OCI-M1 (cell line): Measurements from ENCODE around the gene C11orf54.
A peak's percentile ranks its signal among the peaks of the same experiment; 100 is the strongest.
"Not testable (repeated sequence)": the region's sequence is repeated elsewhere in the genome, so short reads cannot be mapped to it uniquely, and the experiment has no call there.

Experiments
- DNase-seq: peaks from one replicate; lab custom pipeline; 2025; lab: John Stamatoyannopoulos, UW

The C11orf54 gene

DNA sequence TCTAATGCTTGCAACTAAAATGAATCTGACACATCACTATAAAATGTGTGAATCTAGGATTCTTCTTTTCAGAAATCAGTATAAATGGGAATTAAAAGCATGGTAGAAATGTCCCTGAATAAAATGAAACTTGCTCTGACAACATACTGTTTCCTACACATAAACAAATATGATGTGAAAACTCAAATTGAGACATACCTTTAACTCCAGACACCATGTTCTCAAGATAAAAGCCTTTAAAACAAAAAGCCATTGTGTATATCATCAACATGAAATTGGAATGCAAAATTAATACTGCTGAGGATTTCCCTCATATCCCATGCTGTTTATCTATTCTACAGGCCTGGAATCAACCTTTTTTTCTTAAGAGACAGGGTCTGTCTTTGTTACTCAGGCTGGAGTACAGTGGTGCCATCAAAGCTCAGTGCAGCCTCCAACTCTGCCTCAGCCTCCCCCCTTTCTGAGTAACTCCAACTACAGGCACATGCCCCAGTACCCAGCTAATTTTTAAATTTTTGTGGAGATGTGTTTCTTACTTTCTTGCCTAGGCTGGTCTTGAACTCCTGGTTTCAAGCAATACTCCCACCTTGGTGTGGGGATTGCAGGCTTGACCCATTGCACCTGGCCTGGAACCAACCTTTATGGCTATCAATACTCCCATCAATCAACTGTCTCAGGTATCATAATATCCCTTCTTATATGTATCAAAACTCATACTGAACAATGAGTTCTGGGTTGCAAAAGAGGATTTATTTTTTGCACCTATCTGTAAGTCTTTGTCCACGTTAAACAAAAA, 6.8 kb upstream of the C11orf54 start:
- DNase-seq, result no peak

DNA sequence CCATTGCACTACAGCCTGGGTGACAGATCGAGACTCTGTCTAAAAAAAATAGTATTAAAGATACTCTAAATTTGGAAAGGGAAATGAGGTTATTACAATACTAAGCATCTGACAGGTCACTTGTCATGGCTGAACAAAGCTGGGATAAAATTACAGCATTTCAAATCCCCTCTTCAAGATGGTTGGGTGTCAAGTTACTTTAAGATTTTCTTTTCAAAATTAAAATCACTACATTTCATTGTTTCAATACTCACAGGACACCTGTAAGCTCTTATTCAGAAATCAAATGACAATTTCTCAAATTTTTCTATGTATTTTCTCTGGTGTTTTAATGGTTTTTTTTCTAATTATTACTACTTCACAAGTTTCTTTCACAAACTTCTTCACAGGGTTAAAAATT, 5.8 kb upstream of the C11orf54 start:
- DNase-seq, result no peak

DNA sequence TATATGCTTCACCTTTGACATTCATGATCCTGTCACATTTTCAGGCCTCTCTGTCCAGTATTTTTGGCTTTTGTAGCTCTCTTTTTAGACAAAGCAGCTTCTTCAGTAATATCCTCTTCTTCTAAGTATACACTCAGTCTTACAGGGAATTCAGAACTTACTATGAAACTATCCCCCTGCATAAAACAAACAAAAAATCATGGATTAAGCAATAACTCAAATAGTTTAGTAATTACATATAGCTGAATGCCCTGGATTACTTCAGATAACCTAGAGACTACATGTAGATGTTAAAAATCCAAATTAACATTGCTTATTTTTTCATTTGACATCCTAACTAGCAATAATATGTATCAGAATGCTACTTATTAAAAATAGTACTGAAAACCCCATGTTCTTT, 5.3 kb upstream of the C11orf54 start:
- DNase-seq, result no peak

DNA sequence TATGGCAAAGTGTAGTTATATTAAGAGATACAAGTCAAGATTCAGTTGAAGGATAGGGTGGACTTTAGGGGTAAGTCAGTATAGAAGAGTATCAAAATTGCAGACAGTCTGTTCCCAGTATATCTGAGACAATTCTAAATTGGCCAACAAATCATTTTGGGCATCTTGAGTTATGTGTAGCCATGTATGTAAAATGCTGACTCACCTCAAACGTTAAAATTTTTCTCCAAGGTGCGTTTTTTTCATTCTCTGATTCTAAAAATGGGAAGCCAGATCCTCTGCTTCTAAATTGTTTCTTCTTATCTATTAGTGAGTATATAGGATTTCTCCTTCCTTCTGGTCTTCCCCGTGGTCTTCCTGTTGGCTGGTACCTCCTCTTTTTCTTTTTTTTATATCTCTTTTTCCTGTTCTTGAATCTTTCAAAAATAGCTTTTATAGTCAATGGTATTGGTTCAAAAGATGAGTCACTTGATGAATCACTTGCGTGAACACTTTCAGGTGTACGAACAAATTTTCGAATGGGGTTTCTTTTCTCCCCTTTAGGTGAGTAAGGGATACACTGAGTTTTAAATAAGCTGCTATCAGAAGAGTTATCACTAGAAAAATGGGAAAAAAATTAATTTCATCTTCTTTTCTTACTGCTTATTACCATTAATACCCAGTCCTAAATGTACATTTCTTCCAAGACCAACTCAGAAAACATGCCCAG, 3.4 kb upstream of the C11orf54 start:
- peak; percentile 55 for DNase-seq

DNA sequence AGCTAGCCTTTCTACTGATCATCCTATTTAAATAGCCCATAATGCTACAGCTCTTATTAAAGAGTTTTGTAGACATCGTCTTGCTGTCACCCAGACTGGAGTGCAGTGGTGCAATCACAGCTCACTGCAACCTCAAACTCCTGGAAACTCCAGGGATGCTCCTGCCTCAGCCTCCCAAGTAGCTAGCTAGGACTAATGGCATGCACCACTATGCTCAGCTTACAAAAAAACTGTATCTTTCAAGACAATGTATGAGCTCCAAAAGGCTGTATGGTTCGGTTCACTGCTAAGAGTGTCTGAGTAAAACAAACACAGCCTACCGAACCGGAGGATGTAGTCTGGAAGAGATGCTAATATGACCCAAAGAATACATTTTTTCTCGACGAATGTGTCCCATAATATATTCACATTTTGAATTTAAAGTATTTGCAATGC, 2.8 kb upstream of the C11orf54 start:
- DNase-seq, result no peak

DNA sequence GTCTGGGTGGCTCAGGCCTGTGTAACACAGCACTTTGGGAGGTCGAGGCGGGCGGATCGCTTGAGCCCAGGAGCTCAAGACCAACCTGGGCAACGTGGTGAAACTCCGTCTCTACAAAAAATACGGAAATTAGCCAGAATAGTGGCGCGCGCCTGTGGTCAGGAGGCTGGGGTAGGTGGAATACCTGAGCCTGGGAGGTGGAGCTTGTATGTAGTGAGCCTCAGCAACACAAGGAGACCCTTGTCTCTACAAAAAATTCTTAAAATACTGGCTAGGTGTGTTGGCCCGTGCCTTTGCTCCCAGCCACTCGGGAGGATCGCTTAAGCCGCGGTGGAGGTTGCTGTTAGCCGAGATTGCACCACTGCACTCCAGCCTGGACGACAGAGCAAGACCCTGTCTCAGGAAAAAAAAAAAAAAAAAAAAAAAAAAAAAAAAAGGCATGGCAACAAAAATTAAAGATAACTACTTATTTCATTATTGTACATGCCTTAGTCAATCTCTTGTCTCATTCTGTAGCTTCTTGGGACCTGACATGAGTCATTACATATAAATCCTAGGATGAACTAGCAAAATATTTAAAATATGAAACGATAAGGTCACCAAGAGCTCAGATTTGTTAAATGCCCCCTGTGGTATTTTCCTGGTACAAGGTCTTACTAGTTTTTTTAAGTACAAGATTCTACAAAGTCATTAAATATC, 1.3 kb upstream of the C11orf54 start:
- DNase-seq, result peak; percentile 43

DNA sequence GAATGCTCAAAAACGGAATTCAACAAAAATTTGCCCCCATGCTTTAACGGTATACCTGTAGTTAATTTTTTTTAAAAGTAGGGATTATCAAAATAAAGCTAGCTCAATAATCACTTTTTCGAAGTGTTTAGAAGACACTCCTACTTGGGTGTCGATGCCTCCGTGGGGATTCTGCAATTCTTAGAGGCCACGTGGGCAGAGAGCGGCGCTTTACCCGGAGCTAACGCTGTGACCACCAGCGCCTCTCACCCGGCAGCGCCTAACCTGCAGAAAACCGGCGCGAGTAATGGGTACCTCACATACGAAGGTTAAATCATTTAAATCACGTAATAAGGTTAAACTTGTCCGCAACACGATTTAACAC, 760 bp upstream of the C11orf54 start:
- peak; percentile 79 for DNase-seq

DNA sequence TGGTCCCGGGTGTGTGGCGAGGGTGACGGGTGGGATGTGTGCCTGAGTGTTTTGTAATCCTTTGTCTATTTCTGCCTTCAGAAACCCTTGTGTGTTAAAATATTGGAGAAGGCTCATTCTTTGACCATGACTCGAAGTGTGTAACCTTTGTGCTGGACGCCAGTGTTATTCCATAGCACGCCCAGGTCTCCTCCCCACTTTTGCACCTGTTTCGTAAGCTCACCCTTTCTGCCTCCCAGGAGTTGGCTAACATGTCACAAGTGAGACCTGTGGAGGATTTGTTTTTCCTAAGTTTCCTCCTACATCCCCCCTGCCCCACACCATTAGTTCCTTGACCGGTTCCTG, 382 bp downstream of the C11orf54 start:
- peak; percentile 80 for DNase-seq

DNA sequence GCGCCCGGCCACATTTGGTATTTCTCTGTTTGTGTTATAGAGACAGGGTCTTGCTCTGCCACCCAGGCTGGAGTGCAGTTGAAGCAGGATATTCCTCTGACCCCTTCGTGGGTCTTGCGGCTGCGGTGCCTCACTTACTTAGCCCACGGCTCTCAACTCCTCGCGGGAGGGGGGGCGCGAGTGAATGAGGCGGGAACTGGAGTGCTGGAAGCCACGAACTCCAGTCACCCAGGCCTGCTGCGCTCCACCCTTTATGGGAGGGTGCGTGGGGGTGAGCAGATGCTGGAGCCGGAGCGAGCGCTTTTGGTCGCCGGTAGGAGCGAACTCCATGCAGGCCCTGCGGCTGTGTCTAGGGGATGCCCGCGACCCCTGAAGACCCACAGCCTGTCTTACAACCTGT, 1.8 kb downstream of the C11orf54 start:
- no peak for DNase-seq

DNA sequence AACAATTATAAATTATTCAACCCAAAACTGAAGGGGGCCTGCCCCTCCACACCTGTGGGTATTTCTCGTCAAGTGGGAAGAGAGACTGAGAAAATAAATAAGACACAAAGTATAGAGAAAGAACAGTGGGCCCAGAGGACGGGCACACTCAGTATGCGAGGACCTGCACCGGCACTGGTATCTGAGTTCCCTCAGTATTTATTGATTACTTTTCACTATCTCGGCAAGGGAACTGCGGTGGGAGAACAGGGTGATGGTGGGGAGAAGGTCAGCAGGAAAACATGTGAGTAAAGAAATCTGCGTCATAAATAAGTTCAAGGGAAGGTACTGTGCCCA, 3.2 kb downstream of the C11orf54 start:
- DNase-seq, result no peak

DNA sequence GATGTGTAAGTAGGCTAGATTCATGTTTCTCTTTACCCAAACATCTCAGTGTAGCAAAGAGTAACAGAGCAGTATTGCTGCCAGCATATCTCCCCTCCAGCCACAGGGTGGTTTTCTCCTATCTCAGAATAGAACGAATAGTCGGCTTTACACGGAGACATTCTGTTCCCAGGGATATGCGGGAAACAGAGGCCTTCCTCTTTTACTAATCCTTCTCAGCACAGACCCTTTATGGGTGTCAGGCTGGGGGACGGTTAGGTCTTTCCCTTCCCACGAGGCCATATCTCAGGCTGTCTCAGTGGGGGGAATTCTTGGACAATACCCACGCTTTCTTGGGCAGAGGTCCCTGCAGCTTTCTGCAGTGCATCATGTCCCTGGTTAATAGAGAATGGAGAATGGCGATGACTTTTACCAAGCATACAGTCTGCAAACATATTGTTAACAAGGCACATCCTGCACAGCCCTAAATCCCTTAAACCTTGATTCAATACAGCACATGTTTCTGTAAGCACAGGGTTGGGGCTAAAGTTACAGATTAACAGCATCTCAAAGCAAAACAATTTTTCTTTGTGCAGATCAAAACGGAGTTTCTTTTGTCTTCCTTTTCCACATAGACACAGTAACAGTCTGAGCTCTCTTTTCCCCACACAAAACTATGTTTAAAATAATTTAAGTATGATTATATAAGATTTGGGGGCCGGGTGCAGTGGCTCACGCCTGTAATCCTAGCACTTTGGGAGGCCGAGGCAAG, 3.7 kb downstream of the C11orf54 start:
- peak; percentile 79 for DNase-seq

DNA sequence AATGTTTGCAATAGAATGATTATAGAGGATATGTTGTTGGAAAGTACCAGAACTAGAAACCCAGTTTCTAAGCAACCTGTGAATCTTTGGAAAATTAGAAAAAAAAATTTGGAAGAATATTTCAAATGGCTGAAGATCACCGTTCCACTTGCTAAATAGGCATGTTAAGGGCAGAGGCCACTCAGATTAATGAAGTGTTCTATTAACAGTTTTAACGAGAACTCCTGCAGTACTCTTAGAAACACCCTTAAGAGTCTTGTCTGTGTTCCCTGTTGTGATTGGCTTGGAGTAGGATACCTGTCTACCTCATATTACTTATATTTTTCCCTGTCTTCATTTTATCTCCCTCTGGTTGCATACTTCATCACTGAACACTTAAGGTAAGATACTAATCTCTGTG, 4.6 kb downstream of the C11orf54 start:
- no peak for DNase-seq

DNA sequence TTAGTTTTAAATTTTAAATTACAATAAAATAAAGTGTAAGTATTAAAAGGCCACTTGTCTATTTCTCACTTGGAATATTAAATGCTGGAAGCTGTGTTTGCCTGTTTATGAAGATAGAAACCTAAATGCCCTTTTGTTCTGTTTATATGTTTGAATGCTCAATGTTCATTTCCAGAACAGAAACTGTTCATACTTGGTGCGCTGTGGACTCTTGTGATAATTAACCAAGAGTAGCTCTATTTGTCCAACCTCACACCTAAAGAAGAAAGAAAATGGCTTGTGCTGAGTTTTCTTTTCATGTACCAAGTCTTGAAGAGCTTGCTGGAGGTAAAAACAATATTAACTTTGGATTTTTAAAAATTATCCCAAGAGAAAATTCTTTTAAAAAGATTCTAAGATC, 5.7 kb downstream of the C11orf54 start:
- DNase-seq, result no peak

DNA sequence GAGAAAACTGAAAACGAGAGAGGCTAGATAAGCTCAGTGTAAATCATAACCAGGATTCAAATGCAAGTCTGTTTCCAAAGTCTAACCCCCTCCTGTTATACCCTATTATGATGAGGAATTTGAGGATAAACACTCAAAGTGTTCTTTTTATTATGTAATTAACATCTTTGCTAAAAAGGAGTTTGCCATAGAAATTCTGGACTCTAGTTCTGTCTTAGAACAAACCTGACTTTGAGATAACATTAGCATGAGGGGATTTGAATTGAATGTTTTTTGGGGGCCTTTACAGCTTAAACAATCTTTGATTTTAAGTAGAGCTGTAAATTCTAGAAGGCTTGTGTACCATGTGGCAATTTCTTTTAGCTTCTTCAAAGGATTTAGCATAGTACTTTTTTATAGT, 9.5 kb downstream of the C11orf54 start:
- no peak for DNase-seq

DNA sequence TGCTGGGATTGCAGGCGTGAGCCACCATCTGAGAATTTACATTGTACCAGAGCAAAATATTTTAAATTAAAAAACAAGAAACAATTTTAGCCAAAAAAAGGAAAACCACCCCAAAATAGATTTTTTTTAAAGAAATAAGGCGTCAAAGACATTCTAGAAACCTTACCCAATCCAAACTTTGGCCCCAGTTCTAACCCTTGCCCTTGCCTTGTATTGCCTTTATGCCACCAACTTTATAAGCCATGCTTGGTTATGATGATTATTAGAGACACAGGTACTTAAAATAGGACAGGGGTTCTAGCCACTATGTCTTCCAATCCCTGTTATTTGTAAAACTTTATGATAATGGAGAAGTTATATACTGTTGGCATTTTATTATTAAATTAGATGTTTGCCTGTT, 11.8 kb downstream of the C11orf54 start:
- DNase-seq, result no peak

DNA sequence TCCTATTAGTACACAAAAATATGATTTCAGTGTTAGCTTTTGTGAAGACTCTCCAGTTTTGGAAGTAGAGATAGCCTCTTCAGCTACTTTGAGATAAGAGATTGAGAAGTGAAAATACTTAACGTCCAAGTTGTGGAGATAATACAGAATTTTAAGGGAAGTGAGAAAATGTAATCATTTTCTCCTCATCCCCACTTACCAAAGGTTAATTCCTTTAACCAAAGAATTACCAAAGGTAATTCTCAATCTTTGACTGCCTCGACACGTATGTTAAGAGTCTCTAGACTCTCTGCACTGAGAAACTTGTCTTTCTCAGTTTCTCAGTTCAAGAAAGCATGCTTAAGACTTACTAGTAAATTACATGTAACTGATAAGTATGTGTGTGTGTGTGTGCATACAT, 15.3 kb downstream of the C11orf54 start:
- peak; percentile 69 for DNase-seq

DNA sequence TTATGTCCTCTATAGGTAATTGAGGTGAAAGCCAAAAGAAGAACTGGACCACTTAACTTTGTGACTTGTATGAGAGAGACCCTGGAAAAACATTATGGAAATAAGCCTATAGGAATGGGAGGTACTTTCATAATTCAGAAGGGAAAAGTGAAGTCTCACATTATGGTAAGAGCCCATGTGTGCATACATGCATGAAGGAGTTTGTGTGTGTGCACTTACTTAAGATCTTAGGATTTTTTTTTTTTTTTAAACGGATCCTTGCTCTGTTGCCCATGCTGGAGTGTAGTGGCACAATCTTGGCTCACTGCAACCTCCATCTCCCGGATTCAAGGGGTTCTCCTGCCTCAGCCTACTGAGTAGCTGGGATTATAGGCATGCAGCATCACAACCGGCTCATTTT, 15.8 kb downstream of the C11orf54 start:
- no peak for DNase-seq

DNA sequence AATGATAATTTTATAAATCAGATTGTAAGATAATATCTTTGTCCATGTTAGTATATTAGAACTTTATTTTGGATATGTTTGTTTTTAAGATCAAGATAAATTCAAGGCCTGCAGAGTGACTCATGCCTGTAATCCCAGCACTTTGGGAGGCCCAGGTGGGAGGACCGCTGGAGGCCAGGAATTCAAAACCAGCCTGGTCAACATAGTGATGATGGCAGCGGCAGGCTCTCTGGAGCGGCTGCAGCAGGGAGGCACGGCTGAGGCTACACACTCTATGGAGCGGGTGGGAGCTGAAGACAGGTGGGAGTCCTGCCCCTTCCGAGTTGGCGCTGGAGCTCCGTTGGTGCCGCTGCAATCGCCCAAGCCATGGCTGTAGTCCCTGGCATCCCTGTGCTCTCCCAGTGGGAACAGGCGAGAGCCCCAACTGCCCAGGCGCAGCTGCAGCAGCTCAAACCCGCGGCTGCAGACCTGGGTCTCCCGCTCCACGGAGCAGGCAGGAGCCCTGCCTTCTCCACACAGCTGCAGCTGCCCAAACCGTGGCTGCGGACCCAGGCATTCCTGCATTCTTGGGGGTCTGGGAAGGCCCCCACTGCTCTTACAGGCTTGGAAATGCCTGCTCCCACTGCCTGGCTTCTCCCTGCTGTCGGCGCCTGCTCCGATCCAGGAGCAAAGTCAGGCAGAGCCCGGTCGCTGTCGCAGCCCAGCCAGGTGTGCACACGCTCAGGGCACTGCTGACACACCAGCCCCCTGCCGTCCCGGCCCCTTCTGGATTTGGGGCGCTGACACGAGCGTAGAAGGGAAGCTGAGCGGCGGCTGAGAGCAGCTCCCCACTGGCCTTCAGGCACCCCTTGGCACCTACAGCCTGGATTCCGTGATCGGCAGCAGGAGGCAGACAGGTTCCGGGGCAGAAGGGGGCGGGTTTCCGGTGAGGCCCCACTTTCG, 16.7 kb downstream of the C11orf54 start:
- DNase-seq, result no peak

DNA sequence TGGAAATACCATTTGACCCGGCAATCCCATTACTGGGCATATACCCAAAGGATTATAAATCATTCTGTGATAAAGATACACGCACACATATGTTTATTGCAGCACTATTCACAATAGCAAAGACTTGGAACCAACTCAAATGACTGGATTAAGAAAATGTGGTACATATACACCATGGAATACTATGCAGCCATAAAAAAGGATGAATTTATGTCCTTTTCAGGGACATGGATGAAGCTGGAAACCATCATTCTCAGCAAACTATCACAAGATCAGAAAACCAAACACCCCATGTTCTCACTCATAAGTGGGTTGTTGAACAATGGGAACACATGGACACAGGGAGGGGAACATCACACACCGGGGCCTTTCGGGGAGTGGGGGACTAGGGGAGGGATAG, 17.7 kb downstream of the C11orf54 start:
- not testable (repeated sequence) for DNase-seq

DNA sequence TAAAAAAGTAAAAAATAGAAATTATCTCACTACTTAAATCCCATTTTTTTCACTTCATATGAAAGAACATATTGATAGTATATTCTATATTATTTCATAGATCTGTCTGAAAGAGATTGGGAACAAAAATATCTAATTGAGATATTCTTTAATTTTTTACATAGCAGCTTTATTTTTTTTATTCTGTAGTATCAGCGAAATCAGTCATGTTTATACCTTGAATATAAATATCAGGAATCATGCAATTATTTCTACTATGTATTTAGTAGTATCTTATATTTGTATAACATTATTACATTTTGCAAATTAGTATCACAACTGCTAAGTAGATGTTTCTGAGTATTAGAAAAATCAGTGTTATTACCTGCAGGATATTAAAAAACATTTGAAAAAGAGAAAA, 20.4 kb downstream of the C11orf54 start:
- DNase-seq, result no peak

DNA sequence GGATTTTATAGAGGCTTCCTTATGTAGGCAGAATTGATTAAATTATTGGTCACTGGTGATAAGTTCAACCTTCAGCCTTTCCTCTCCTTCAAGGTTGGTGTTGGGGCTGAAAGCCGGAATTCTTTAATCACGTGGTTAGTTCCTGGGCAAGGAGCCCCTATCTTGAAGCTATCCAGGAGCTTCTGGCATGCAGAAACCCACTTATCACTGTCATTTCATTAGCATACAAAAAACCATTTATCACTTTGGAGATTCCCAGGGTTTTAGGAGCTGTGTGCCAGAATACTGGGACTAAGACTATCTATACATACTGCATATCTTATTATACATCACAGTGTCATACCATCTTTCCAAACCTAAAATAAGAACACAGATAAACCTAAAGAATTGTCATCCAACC, 24.1 kb downstream of the C11orf54 start:
- DNase-seq, result no peak

DNA sequence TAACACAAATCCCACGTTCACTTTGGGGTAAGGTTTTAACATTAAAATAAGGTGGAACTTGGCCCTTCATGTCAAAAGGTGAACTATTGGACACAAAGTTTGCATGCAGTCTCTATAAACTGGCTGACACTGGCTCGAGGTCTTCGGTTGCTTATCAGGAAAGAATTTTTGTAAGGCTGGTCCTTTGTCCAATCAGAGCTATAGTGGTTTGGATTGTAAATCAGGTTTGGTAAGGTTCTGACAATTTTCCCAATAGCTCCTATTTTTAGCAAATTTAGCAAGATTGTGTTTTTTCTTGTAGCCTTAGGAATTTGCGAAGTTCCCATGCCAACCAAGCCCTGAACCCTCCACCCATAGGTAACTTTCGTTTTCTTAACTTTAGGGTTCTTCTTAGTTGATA, 25.0 kb downstream of the C11orf54 start:
- DNase-seq, result no peak
